Activated B cell treated with CpG ODN at 0.5 μM for 24 hours (primary cell): ENCODE data around the gene FGGY. TPM values are rescaled to one million over a fixed set of nuclear protein-coding genes. Genes with fewer than 3 reads are reported as not detected.
"Not testable (repeated sequence)": the region's sequence is repeated elsewhere in the genome, so short reads cannot be mapped to it uniquely, and the experiment has no call there.

ENCODE experiments used
- ATAC-seq: fragments of 200-7000 bp; cut with Tn5 transposase; one replicate; pipeline ENCODE4 v1.10.0; 2021; ENCODE audit warnings: low read depth, mild to moderate bottlenecking, moderate library complexity
- CTCF ChIA-PET: fragments of 350-600 bp; sonication (Branson Sonifier 250); formaldehyde crosslinking; loops from one replicate; lab custom pipeline; 2021; ENCODE audit warnings: antibody characterized with exemption; lab: Charles Lee
- POLR2A ChIA-PET: fragments of 350-600 bp; sonication (Branson Sonifier 250); formaldehyde crosslinking; loops from one replicate; lab custom pipeline; 2021; ENCODE audit warnings: antibody characterized with exemption; lab: Charles Lee
- DNase-seq: peaks from one replicate; pipeline ENCODE4 v3.0.0; 2022
- H3K27ac Mint-ChIP-seq: one replicate; pipeline ENCODE4 v1.8.0; 2020; ENCODE audit warnings: mixed read lengths
- H3K27me3 Mint-ChIP-seq: one replicate; pipeline ENCODE4 v1.8.0; 2021; ENCODE audit warnings: mixed read lengths
- H3K36me3 Mint-ChIP-seq: one replicate; pipeline ENCODE4 v1.8.0; 2021; ENCODE audit warnings: low read depth, mixed read lengths
- H3K4me1 Mint-ChIP-seq: one replicate; pipeline ENCODE4 v1.8.0; 2021; ENCODE audit warnings: mixed read lengths
- H3K4me3 Mint-ChIP-seq: one replicate; pipeline ENCODE4 v1.8.0; 2020; ENCODE audit warnings: mild to moderate bottlenecking, mixed read lengths
- H3K9me3 Mint-ChIP-seq: one replicate; pipeline ENCODE4 v1.8.0; 2020; ENCODE audit warnings: mixed read lengths
- intact Hi-C: fragments of 100-400 bp; cut with micrococcal nuclease; formaldehyde crosslinking; loops from one replicate; pipeline ENCODE4 v1.15.1; 2024
- total RNA-seq: library from RNA; stranded (reverse); gene quantifications from 2 replicates; pipeline ENCODE4 v1.2.3, GENCODE V29; 2022
- TF ChIP-seq, protein P1 (sequence below): fragments of 200-600 bp; IDR thresholded peaks from one replicate; pipeline ENCODE4 v1.8.0; 2022; ENCODE audit warnings: antibody characterized with exemption, mild to moderate bottlenecking

FGGY gene
- total RNA-seq, 1 donor from 2014 or later, result 24.0 TPM

DNA sequence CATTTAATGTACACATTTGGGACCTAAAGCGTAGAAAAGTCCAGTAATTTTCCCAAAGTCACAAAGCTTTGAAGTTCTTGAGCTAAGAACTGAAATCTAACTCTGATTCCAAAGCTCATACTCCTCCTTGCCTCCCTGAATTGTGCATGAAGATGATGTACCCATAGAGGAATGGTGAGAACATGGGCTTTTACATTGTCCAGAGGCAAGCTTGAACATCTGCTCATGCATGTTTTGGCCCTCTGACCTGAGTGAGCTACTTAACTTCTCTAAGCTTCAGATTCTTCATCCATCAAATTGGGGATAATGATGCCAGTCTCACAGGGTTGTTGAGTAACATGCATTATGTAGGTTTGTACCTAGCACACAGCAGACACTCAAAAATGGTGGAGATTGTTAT is 259.5 kb downstream of the FGGY start:
- CTCF ChIA-PET, result no interaction called here
- DNase-seq (no peak), ATAC-seq (no peak)
- H3K27me3 Mint-ChIP-seq, result no peaks in the 10 kb centered on the region
- no peak overlapping the region for H3K4me3 Mint-ChIP-seq
- no peak overlapping the region for H3K27ac Mint-ChIP-seq
- TF ChIP-seq, protein P1, sequence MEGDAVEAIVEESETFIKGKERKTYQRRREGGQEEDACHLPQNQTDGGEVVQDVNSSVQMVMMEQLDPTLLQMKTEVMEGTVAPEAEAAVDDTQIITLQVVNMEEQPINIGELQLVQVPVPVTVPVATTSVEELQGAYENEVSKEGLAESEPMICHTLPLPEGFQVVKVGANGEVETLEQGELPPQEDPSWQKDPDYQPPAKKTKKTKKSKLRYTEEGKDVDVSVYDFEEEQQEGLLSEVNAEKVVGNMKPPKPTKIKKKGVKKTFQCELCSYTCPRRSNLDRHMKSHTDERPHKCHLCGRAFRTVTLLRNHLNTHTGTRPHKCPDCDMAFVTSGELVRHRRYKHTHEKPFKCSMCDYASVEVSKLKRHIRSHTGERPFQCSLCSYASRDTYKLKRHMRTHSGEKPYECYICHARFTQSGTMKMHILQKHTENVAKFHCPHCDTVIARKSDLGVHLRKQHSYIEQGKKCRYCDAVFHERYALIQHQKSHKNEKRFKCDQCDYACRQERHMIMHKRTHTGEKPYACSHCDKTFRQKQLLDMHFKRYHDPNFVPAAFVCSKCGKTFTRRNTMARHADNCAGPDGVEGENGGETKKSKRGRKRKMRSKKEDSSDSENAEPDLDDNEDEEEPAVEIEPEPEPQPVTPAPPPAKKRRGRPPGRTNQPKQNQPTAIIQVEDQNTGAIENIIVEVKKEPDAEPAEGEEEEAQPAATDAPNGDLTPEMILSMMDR, result no peak
- intact Hi-C loops, result no loop called here
- H3K9me3 Mint-ChIP-seq, result peaks cover 14% of the 10 kb centered on the region
- POLR2A ChIA-PET, result no interaction called here
- peaks cover 49% of the 10 kb centered on the region for H3K36me3 Mint-ChIP-seq
- peaks cover 16% of the 10 kb centered on the region for H3K4me1 Mint-ChIP-seq

DNA sequence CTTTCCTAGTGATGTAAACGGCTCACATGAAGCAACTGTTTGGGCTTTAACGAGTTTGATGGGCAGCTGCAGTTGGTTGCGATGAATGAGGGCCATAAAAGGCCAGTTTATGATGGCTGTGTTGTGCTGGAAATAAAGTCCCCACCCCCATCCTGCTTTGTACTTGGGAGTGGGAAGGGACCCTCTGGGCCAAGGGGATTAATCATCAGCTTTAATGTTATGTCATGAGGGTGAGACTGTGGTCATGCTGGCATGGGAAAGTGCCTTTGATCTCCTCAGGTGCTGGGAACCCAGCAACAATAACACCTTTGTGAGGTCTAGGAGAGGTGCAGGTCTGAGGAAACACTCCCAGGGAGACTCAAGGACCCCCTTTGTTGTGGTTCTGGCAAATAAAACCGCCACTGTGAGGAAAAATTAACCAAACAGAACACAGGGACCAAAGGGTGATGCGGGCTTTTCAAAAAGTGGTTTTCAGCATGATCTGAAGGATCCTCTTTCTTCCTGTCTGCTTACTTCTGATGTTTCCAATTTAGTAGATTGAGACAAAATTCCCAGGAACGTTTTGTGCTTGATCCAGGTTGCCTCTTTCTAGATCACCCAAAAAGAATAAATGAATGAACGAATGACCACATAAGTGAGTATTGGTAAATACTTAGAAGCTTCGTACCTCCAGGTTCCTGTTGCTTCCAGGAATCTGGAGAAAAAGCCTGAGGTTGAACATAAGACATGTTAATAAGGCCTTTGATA is 260.1 kb downstream of the FGGY start:
- Mint-ChIP-seq H3K9me3 (peaks cover 14% of the 10 kb centered on the region), H3K36me3 (peaks cover 49% of the 10 kb centered on the region), H3K27me3 (no peaks in the 10 kb centered on the region), H3K4me3 (no peak overlapping the region), H3K4me1 (peaks cover 21% of the 10 kb centered on the region), H3K27ac (no peak overlapping the region)
- intact Hi-C loops, result no loop called here
- no peak for ATAC-seq
- CTCF ChIA-PET, result no interaction called here
- TF ChIP-seq, protein P1, result no peak
- no peak for DNase-seq
- POLR2A ChIA-PET, result no interaction called here

DNA sequence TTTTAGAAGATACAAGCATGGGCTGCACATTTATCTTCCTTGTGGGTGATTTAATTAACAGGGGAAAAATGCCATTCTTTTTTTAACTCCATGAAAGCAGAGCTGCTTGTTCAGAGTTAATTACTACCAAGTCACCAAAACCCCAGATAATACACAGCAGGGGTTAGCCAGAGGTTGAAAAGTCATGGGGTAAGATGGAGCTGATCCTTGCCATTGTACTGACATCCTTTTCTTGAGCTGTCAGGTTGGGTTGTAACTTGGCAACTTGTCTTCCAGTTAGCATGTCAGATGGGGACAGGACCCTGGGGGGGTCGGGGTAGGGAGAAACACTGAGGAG is 260.6 kb downstream of the FGGY start:
- TF ChIP-seq, protein P1, result no peak
- Mint-ChIP-seq H3K27me3 (no peaks in the 10 kb centered on the region), H3K9me3 (peaks cover 14% of the 10 kb centered on the region), H3K4me1 (peaks cover 27% of the 10 kb centered on the region), H3K36me3 (peaks cover 49% of the 10 kb centered on the region), H3K4me3 (no peak overlapping the region), H3K27ac (no peak overlapping the region)
- no peak for DNase-seq
- POLR2A ChIA-PET, result no interaction called here
- CTCF ChIA-PET, result no interaction called here
- intact Hi-C loops, result no loop called here
- ATAC-seq, result no peak

DNA sequence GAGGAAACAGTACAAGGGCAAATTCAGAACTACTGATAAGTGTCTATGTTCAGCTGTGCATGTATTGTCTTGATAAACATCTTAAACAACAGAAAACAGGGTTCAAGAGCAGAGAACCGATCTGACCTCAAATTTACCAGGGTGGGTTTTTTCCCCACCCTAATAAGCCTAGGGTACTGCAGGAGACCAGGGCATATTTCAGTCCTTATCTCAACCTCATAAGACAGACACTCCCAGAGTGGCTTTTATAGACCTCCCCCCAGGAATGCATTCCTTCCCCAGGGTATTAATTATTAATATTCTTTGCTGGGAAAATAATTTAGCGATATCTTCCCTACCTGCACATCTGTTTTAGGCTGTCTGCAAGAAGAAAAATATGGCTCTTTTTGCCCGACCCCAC is 261.7 kb downstream of the FGGY start:
- POLR2A ChIA-PET, H3K27ac Mint-ChIP-seq, ATAC-seq, H3K27me3 Mint-ChIP-seq, intact Hi-C loops, DNase-seq, CTCF ChIA-PET, H3K4me3 Mint-ChIP-seq: not testable (repeated sequence)
- Mint-ChIP-seq H3K9me3 (peaks cover 14% of the 10 kb centered on the region), H3K36me3 (peaks cover 49% of the 10 kb centered on the region), H3K4me1 (peaks cover 37% of the 10 kb centered on the region)

DNA sequence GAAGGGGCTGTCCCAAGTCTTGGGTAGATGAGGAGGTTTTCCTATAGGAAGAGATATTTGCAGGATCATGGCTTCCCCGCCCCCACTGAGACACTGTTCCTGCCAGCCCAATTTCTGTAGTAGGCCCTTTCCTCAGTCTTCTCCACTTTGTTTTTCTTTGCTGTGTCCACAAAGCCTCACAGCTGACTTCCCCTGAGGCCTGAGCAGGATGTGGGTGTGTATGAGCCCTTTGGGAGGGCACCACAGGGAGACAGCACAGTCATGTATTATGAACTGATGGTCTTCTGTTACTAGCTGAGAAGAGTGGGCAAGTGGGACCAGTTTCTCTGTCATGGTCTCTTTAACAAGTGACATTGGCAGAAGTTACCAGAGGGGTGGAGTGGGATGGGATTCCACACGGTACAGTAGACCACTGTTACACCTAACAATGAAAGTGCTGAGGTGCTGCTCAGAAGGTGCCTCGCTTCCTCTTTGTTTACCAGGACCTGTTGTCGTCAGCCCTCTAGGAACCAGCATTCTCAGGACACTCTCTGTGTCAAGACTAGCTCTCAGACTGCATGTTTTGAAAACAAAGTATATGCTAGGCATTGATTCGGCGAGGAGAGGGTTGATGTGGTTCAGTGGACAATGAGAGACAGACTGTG is 264.0 kb downstream of the FGGY start:
- Mint-ChIP-seq H3K27me3 (no peaks in the 10 kb centered on the region), H3K36me3 (peaks cover 31% of the 10 kb centered on the region), H3K9me3 (peaks cover 14% of the 10 kb centered on the region), H3K4me1 (peaks cover 44% of the 10 kb centered on the region), H3K4me3 (peak overlapping the region; percentile 42), H3K27ac (peak overlapping the region; percentile 80)
- TF ChIP-seq, protein P1, result no peak
- no peak for DNase-seq
- ATAC-seq, result peak; percentile 93
- ChIA-PET POLR2A (interaction anchor here (0.7 to 2.1 kb wide), 4 partner anchors 10 to 777 kb away, joined by 3 to 10 read pairs (median 8); partner anchors contain the start of genes FGGY and JUN), CTCF (interaction anchor here (1.6 kb wide), 1 partner anchor 138 kb away, joined by 6 read pairs; no protein-coding TSS in a partner anchor)
- intact Hi-C loops, result loop anchor here (2.0 kb wide), 1 partner anchor 136 kb away; no protein-coding TSS in a partner anchor
